CD14-positive monocyte (primary cell): ENCODE results near the gene TMCO4. TPM values are rescaled to one million over a fixed set of nuclear protein-coding genes. Genes with fewer than 3 reads are reported as not detected.

ENCODE experiments used
- DNase-seq, 3 donors: peaks; one replicate each; pipeline ENCODE4 v3.0.0-alpha.2; 2011 to 2022
- H2AFZ ChIP-seq: 2 replicates; pipeline ENCODE4 v1.6.0; 2012; ENCODE audit warnings: mild to moderate bottlenecking, low read depth, low read length, inconsistent platforms; ENCODE audit not compliant: insufficient read depth, poor library complexity, severe bottlenecking
- H3K27ac ChIP-seq, 2 donors: 1 replicate in 1 of 2; 2 replicates in 1 of 2; pipeline ENCODE4 v1.5.1; 2012 to 2013; ENCODE audit warnings: low read length in 2 of 2, control low read depth in 1 of 2, inconsistent platforms in 1 of 2, low read depth in 1 of 2, mild to moderate bottlenecking in 1 of 2
- H3K27me3 ChIP-seq, 2 donors: one replicate each; pipeline versions ENCODE4 v1.6.0 to v1.6.1; 2011 to 2013; ENCODE audit warnings: low read length in 2 of 2; ENCODE audit not compliant: control insufficient read depth in 2 of 2, insufficient read depth in 2 of 2
- H3K36me3 ChIP-seq, 2 donors: replicated peaks in 1 of 2; 1 replicate in 1 of 2; 2 replicates in 1 of 2; pipeline versions ENCODE4 v1.5.1 to v1.6.1; 2012 to 2013; ENCODE audit warnings: low read length in 2 of 2, control low read depth in 1 of 2, inconsistent platforms in 1 of 2, mild to moderate bottlenecking in 1 of 2; ENCODE audit not compliant: insufficient read depth in 2 of 2, control insufficient read depth in 1 of 2
- H3K4me1 ChIP-seq, 2 donors: 1 replicate in 1 of 2; 2 replicates in 1 of 2; pipeline versions ENCODE4 v1.5.1 to v1.6.1; 2012 to 2013; ENCODE audit warnings: low read length in 2 of 2, control low read depth in 1 of 2, inconsistent platforms in 1 of 2, mild to moderate bottlenecking in 1 of 2, moderate library complexity in 1 of 2; ENCODE audit not compliant: insufficient read depth in 2 of 2, control insufficient read depth in 1 of 2
- H3K4me2 ChIP-seq: replicated peaks from 2 replicates; pipeline ENCODE3; 2012; ENCODE audit warnings: low read length, moderate library complexity, mild to moderate bottlenecking; ENCODE audit not compliant: poor library complexity, severe bottlenecking; ENCODE audit errors: extremely low read depth
- H3K4me3 ChIP-seq, 3 experiments: fragments of 200-600 bp in 1 of 3; sonication (generic) in 1 of 3; replicated peaks in 1 of 3; 1 replicate in 2 of 3; 2 replicates in 1 of 3; pipeline ENCODE4 v1.5.1; 2011 to 2013; ENCODE audit warnings: low read length in 3 of 3, mild to moderate bottlenecking in 3 of 3, control low read depth in 2 of 3, low read depth in 2 of 3, inconsistent platforms in 1 of 3, moderate library complexity in 1 of 3
- H3K79me2 ChIP-seq: 2 replicates; pipeline ENCODE4 v1.6.0; 2012; ENCODE audit warnings: mild to moderate bottlenecking, control low read depth, inconsistent platforms, low read length, moderate library complexity; ENCODE audit not compliant: insufficient read depth
- H3K9ac ChIP-seq: 2 replicates; pipeline ENCODE4 v1.6.0; 2017; ENCODE audit warnings: low read length, mild to moderate bottlenecking; ENCODE audit not compliant: insufficient read depth, poor library complexity, severe bottlenecking
- H3K9me3 ChIP-seq, 2 donors: replicated peaks in 1 of 2; 1 replicate in 1 of 2; 2 replicates in 1 of 2; pipeline versions ENCODE4 v1.5.1 to v1.6.1; 2012 to 2013; ENCODE audit warnings: low read length in 2 of 2, control low read depth in 1 of 2; ENCODE audit not compliant: control insufficient read depth in 1 of 2, insufficient read depth in 1 of 2
- H4K20me1 ChIP-seq: 2 replicates; pipeline ENCODE4 v1.6.0; 2012; ENCODE audit warnings: mild to moderate bottlenecking, low read length, control low read depth, moderate library complexity; ENCODE audit not compliant: insufficient read depth
- H3K27ac Mint-ChIP-seq, 7 donors: one replicate each; pipeline ENCODE4 v1.8.0; 2020; ENCODE audit warnings: mild to moderate bottlenecking in 7 of 7, mixed read lengths in 7 of 7, moderate library complexity in 6 of 7, inconsistent platforms in 2 of 7
- H3K27me3 Mint-ChIP-seq, 3 donors: one replicate each; pipeline ENCODE4 v1.8.0; 2021 to 2022; ENCODE audit warnings: low read depth in 3 of 3, mild to moderate bottlenecking in 3 of 3, mixed read lengths in 3 of 3, moderate library complexity in 3 of 3, inconsistent platforms in 1 of 3
- H3K36me3 Mint-ChIP-seq, 2 donors: one replicate each; pipeline ENCODE4 v1.8.0; 2020; ENCODE audit warnings: mixed read lengths in 2 of 2, inconsistent platforms in 1 of 2, mild to moderate bottlenecking in 1 of 2
- H3K4me1 Mint-ChIP-seq: one replicate; pipeline ENCODE4 v1.8.0; 2020; ENCODE audit warnings: mild to moderate bottlenecking, mixed read lengths
- H3K4me3 Mint-ChIP-seq, 2 donors: one replicate each; pipeline ENCODE4 v1.8.0; 2020; ENCODE audit warnings: mild to moderate bottlenecking in 2 of 2, mixed read lengths in 2 of 2, moderate library complexity in 1 of 2
- H3K9me3 Mint-ChIP-seq, 7 donors: one replicate each; pipeline ENCODE4 v1.8.0; 2020 to 2022; ENCODE audit warnings: mixed read lengths in 7 of 7, mild to moderate bottlenecking in 6 of 7, moderate library complexity in 6 of 7, inconsistent platforms in 2 of 7
- CTCF ChIP-seq: fragments of 200-600 bp; IDR thresholded peaks from one replicate; pipeline ENCODE4 v1.8.0; 2022; ENCODE audit warnings: antibody characterized with exemption, mild to moderate bottlenecking
- WGBS: methylation state at CpG from one replicate; pipeline ENCODE4 v1.1.5; 2013; ENCODE audit warnings: missing lambda C conversion rate; ENCODE audit not compliant: insufficient coverage; 5-methylcytosine and 5-hydroxymethylcytosine counted together
- intact Hi-C, 2 donors: fragments of 100-400 bp; cut with micrococcal nuclease; formaldehyde crosslinking; loops; one replicate each; pipeline versions ENCODE4 v1.15.0 to v1.15.1; 2023
- polyA plus RNA-seq, 3 donors: library from polyadenylated mRNA; depleted of rRNA in 1 of 3; unstranded in 2 of 3; stranded (reverse) in 1 of 3; fragments of 300-500 nt in 2 of 3; fragments of >200 nt in 1 of 3; fragmentation: Illumina TruSeq in 2 of 3; gene quantifications; 1 replicate in 2 of 3; 2 replicates in 1 of 3; pipeline ENCODE4 v1.2.3, GENCODE V29; 2012 to 2021

The TMCO4 gene
- polyA plus RNA-seq, 3 donors: 6.9 to 10.1 (median 7.9) TPM

- intact Hi-C loops: no loop called here
- H3K27ac Mint-ChIP-seq: peak overlapping the region in 2 of 7 donors; percentile 38 to 39
- Histone ChIP-seq H3K9me3 (peaks cover 7 to 17% of the 10 kb centered on the region in 2 donors), H3K27me3 (no peaks in the 10 kb centered on the region), H3K79me2 (no peaks in the 10 kb centered on the region), H2AFZ (no peak overlapping the region), H3K36me3 (peaks cover 17 to 56% of the 10 kb centered on the region in 2 donors), H3K4me1 (no peaks in the 10 kb centered on the region), H3K9ac (no peak overlapping the region), H3K4me2 (no peak overlapping the region), H3K4me3 (no peak overlapping the region), H3K27ac (no peak overlapping the region), H4K20me1 (no peaks in the 10 kb centered on the region)
- peaks cover 38 to 57% of the 10 kb centered on the region in 2 donors for H3K36me3 Mint-ChIP-seq
- peaks cover 6 to 14% (median 10%) of the 10 kb centered on the region in 7 donors for H3K9me3 Mint-ChIP-seq
- TF ChIP-seq CTCF: no peak
- WGBS: 90% methylated on average over 6 of the region's 8 CpGs
- no peak for DNase-seq
- no peak overlapping the region for H3K4me3 Mint-ChIP-seq
- no peaks in the 10 kb centered on the region for H3K27me3 Mint-ChIP-seq
- no peaks in the 10 kb centered on the region for H3K4me1 Mint-ChIP-seq
Observed at GRCh38 chr1:19734472-19734999, 65.2 kb downstream of the TMCO4 start.

GRCh38 chr1:19734056-19734455 is 65.7 kb downstream of the TMCO4 start:
- peaks cover 36 to 56% of the 10 kb centered on the region in 2 donors for H3K36me3 Mint-ChIP-seq
- peaks cover 17 to 56% of the 10 kb centered on the region in 2 donors for H3K36me3 ChIP-seq

More at GRCh38 chr1:19734056-19734455, 65.7 kb downstream of the TMCO4 start:
- H3K9me3 ChIP-seq: peaks cover 7 to 12% of the 10 kb centered on the region in 2 donors
- H3K4me1 ChIP-seq: no peaks in the 10 kb centered on the region
- Mint-ChIP-seq H3K4me1 (no peaks in the 10 kb centered on the region), H3K9me3 (peaks cover 6 to 13% (median 10%) of the 10 kb centered on the region in 7 donors), H3K27me3 (no peaks in the 10 kb centered on the region), H3K27ac (no peak overlapping the region), H3K4me3 (no peak overlapping the region)
- H3K4me2 ChIP-seq: no peak overlapping the region
- no peaks in the 10 kb centered on the region for H3K79me2 ChIP-seq
- no peaks in the 10 kb centered on the region for H3K27me3 ChIP-seq
- intact Hi-C loops: no loop called here
- WGBS: 100% methylated on average over 4 of the region's 8 CpGs
- H3K4me3 ChIP-seq: no peak overlapping the region
- no peak overlapping the region for H3K9ac ChIP-seq
- H4K20me1 ChIP-seq: no peaks in the 10 kb centered on the region
- H3K27ac ChIP-seq: no peak overlapping the region
- no peak for TF ChIP-seq CTCF
- no peak for DNase-seq
- no peak overlapping the region for H2AFZ ChIP-seq
